Calu3 (cell line): Measurements from ENCODE around the gene GSK3B. TPM values are rescaled to one million over a fixed set of nuclear protein-coding genes. Genes with fewer than 3 reads are reported as not detected.

Experiments used
- BruUV-seq: library from RNA; stranded (reverse); fragments of 400-500 nt; replicated peaks from 2 replicates; lab custom pipeline; 2021; lab: Mats Ljungman, UMichigan
- CTCF ChIA-PET: fragments of 300-600 bp; sonication (Branson Sonifier 250); formaldehyde crosslinking; loops from one replicate; lab custom pipeline; 2022; ENCODE audit warnings: antibody characterized with exemption; lab: Charles Lee
- DNase-seq: peaks from one replicate; pipeline ENCODE4 v3.0.0; 2022
- H3K27ac Mint-ChIP-seq: one replicate; pipeline ENCODE4 v1.8.0; 2022; ENCODE audit warnings: mixed read lengths; ENCODE audit not compliant: unreplicated experiment
- H3K27me3 Mint-ChIP-seq: one replicate; pipeline ENCODE4 v1.8.0; 2022; ENCODE audit warnings: mixed read lengths; ENCODE audit not compliant: unreplicated experiment
- H3K36me3 Mint-ChIP-seq: one replicate; pipeline ENCODE4 v1.8.0; 2022; ENCODE audit warnings: mild to moderate bottlenecking, moderate library complexity, mixed read lengths; ENCODE audit not compliant: insufficient read depth, unreplicated experiment
- H3K4me1 Mint-ChIP-seq: one replicate; pipeline ENCODE4 v1.8.0; 2022; ENCODE audit warnings: mild to moderate bottlenecking, low read depth, mixed read lengths; ENCODE audit not compliant: unreplicated experiment
- H3K4me3 Mint-ChIP-seq: one replicate; pipeline ENCODE4 v1.8.0; 2022; ENCODE audit warnings: mild to moderate bottlenecking, low read depth, moderate library complexity, mixed read lengths; ENCODE audit not compliant: unreplicated experiment
- H3K9me3 Mint-ChIP-seq: one replicate; pipeline ENCODE4 v1.8.0; 2022; ENCODE audit warnings: low read depth, mixed read lengths; ENCODE audit not compliant: unreplicated experiment
- CTCF ChIP-seq: fragments of 200-600 bp; IDR thresholded peaks from one replicate; pipeline ENCODE4 v1.8.0; 2022; ENCODE audit warnings: antibody characterized with exemption; ENCODE audit not compliant: unreplicated experiment
- intact Hi-C: fragments of 100-400 bp; cut with micrococcal nuclease; formaldehyde crosslinking; loops from one replicate; pipeline ENCODE4 v1.10.0; 2022; ENCODE audit not compliant: unreplicated experiment
- total RNA-seq: library from RNA; stranded (reverse); gene quantifications from 2 replicates; pipeline ENCODE4 v1.2.3, GENCODE V29; 2022

Gene GSK3B
- total RNA-seq, 1 experiment from 2014 or later = 48.6 TPM

DNA sequence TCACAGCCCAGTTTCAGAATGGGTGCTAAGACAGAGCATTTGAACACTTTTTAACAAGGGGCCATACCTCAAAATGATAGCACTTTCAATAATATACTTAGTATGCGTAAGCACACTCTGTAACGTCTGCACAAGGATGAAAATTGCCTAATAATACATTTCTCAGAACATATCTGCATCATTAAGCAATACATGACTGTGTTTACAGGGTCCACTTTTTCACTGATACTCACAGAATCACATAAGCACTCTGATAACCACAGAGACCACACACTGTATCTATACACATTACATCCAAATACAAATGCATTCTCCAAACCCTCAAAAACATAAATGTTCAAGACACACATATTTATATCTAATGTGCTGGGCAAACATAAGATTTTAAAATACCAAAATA, 232.6 kb downstream of the GSK3B start:
- no peaks in the 10 kb centered on the region for H3K4me1 Mint-ChIP-seq
- H3K36me3 Mint-ChIP-seq = peaks cover 5% of the 10 kb centered on the region
- no peaks in the 10 kb centered on the region for H3K9me3 Mint-ChIP-seq
- intact Hi-C loops = no loop called here
- no peak overlapping the region for H3K27ac Mint-ChIP-seq
- BruUV-seq = no TSS peak
- DNase-seq = no peak
- CTCF ChIA-PET = no interaction called here
- TF ChIP-seq CTCF = no peak
- H3K4me3 Mint-ChIP-seq = no peak overlapping the region
- H3K27me3 Mint-ChIP-seq = no peaks in the 10 kb centered on the region

GRCh38 chr3:119859728-119860127, 234.5 kb downstream of the GSK3B start:
- BruUV-seq = no TSS peak
- no peak overlapping the region for H3K4me3 Mint-ChIP-seq
- intact Hi-C loops = no loop called here
- H3K27ac Mint-ChIP-seq = no peak overlapping the region
- peaks cover 3% of the 10 kb centered on the region for H3K9me3 Mint-ChIP-seq
- no peaks in the 10 kb centered on the region for H3K27me3 Mint-ChIP-seq
- no peaks in the 10 kb centered on the region for H3K4me1 Mint-ChIP-seq
- CTCF ChIA-PET = no interaction called here
- no peaks in the 10 kb centered on the region for H3K36me3 Mint-ChIP-seq
- no peak for TF ChIP-seq CTCF
- no peak for DNase-seq

DNA sequence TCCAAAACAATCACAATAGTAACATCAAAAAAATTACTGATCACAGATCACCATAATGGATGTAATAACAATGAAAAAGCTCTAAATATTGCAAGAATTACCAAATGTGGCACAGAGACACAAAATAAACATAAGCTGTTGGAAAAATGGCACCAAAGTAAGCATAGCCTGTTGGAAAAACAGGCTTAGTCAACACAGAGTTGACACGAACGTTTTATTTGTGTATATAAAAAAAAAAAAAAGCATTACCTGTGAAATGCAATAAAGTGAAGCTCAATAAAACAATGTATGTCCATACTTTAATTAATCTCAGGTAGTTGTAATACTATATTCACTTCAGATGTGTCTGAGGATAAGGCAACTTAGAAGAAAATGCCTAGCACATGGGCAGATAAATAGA, 235.3 kb downstream of the GSK3B start:
- BruUV-seq = no TSS peak
- DNase-seq = no peak
- H3K4me1 Mint-ChIP-seq = no peaks in the 10 kb centered on the region
- H3K4me3 Mint-ChIP-seq = no peak overlapping the region
- H3K36me3 Mint-ChIP-seq = peaks cover under 1% of the 10 kb centered on the region
- TF ChIP-seq CTCF = no peak
- no peaks in the 10 kb centered on the region for H3K27me3 Mint-ChIP-seq
- CTCF ChIA-PET = no interaction called here
- no peak overlapping the region for H3K27ac Mint-ChIP-seq
- intact Hi-C loops = no loop called here
- H3K9me3 Mint-ChIP-seq = peaks cover 4% of the 10 kb centered on the region

GRCh38 chr3:119856695-119857094, 237.6 kb downstream of the GSK3B start:
- no TSS peak for BruUV-seq
- CTCF ChIA-PET = no interaction called here
- Mint-ChIP-seq H3K4me3 (no peak overlapping the region), H3K36me3 (peaks cover 9% of the 10 kb centered on the region), H3K27ac (no peak overlapping the region), H3K27me3 (no peaks in the 10 kb centered on the region), H3K9me3 (peaks cover 4% of the 10 kb centered on the region), H3K4me1 (no peaks in the 10 kb centered on the region)
- no peak for DNase-seq
- no peak for TF ChIP-seq CTCF
- intact Hi-C loops = no loop called here
